Mesenchymal stem cell (in vitro differentiated cells and primary cell): ENCODE data around the gene RALY.
A peak's percentile ranks its signal among the peaks of the same experiment; 100 is the strongest.

Experiments
- DNase-seq: peaks from one replicate; pipeline ENCODE4 v3.0.0-alpha.2; 2013
- H2AFZ ChIP-seq: one replicate; pipeline ENCODE4 v1.6.1; 2013; ENCODE audit warnings: low read depth, mild to moderate bottlenecking, control low read depth, inconsistent platforms, low read length, moderate library complexity
- H2AK5ac ChIP-seq: 2 replicates; pipeline ENCODE4 v1.6.1; 2013; ENCODE audit warnings: low read length, moderate library complexity, mild to moderate bottlenecking, inconsistent platforms; ENCODE audit not compliant: severe bottlenecking
- H2BK120ac ChIP-seq: one replicate; pipeline ENCODE4 v1.6.1; 2013; ENCODE audit warnings: low read depth, mild to moderate bottlenecking, inconsistent platforms, low read length, moderate library complexity
- H2BK12ac ChIP-seq, 2 experiments: one replicate each; pipeline ENCODE4 v1.6.1; 2013; ENCODE audit warnings: inconsistent platforms in 2 of 2, low read length in 2 of 2, mild to moderate bottlenecking in 2 of 2, moderate library complexity in 2 of 2, control low read depth in 1 of 2
- H2BK15ac ChIP-seq: one replicate; pipeline ENCODE4 v1.6.1; 2013; ENCODE audit warnings: mild to moderate bottlenecking, low read depth, inconsistent platforms; ENCODE audit not compliant: poor library complexity, severe bottlenecking
- H2BK5ac ChIP-seq: 2 replicates; pipeline ENCODE4 v1.6.1; 2013; ENCODE audit warnings: low read depth, mild to moderate bottlenecking, low read length, control low read depth, inconsistent platforms; ENCODE audit not compliant: poor library complexity, severe bottlenecking
- H3K14ac ChIP-seq, 2 experiments: one replicate each; pipeline ENCODE4 v1.6.1; 2013; ENCODE audit warnings: inconsistent platforms in 2 of 2, low read length in 2 of 2, control low read depth in 1 of 2, mild to moderate bottlenecking in 1 of 2, moderate library complexity in 1 of 2
- H3K18ac ChIP-seq, 2 experiments: one replicate each; pipeline ENCODE4 v1.6.1; 2013; ENCODE audit warnings: inconsistent platforms in 2 of 2, low read length in 2 of 2, control low read depth in 1 of 2, low read depth in 1 of 2, mild to moderate bottlenecking in 1 of 2
- H3K23ac ChIP-seq, 2 experiments: one replicate each; pipeline ENCODE4 v1.6.1; 2013; ENCODE audit warnings: inconsistent platforms in 2 of 2, low read length in 2 of 2, mild to moderate bottlenecking in 2 of 2, moderate library complexity in 2 of 2, control low read depth in 1 of 2
- H3K27ac ChIP-seq: 2 replicates; pipeline ENCODE4 v1.5.1; 2013; ENCODE audit warnings: mild to moderate bottlenecking, moderate library complexity, low read length, control low read depth, inconsistent platforms; ENCODE audit not compliant: poor library complexity, severe bottlenecking
- H3K27me3 ChIP-seq, 2 experiments: 2 replicates each; pipeline versions ENCODE4 v1.6.1 to v1.7.0; 2013; ENCODE audit warnings: low read length in 2 of 2, mild to moderate bottlenecking in 2 of 2, moderate library complexity in 2 of 2, control low read depth in 1 of 2, inconsistent platforms in 1 of 2; ENCODE audit not compliant: control insufficient read depth in 1 of 2, insufficient read depth in 1 of 2
- H3K36me3 ChIP-seq, 2 experiments: 2 replicates each; pipeline versions ENCODE4 v1.6.1 to v1.7.0; 2013; ENCODE audit warnings: low read length in 2 of 2, control low read depth in 1 of 2, inconsistent platforms in 1 of 2, low read depth in 1 of 2, mild to moderate bottlenecking in 1 of 2; ENCODE audit not compliant: insufficient read depth in 2 of 2, control insufficient read depth in 1 of 2
- H3K4ac ChIP-seq, 2 experiments: one replicate each; pipeline ENCODE4 v1.6.1; 2013; ENCODE audit warnings: inconsistent platforms in 2 of 2, low read length in 2 of 2, mild to moderate bottlenecking in 2 of 2, moderate library complexity in 2 of 2, control low read depth in 1 of 2, low read depth in 1 of 2
- H3K4me1 ChIP-seq: 2 replicates; pipeline ENCODE4 v1.6.1; 2013; ENCODE audit warnings: low read depth, low read length, control low read depth; ENCODE audit not compliant: control insufficient read depth, insufficient read depth
- H3K4me2 ChIP-seq: 2 replicates; pipeline ENCODE4 v1.6.1; 2013; ENCODE audit warnings: low read length, mild to moderate bottlenecking, inconsistent platforms; ENCODE audit not compliant: poor library complexity, severe bottlenecking
- H3K4me3 ChIP-seq, 2 experiments: 2 replicates each; pipeline versions ENCODE4 v1.5.1 to v1.7.0; 2013; ENCODE audit warnings: low read length in 2 of 2, mild to moderate bottlenecking in 2 of 2, control low read depth in 1 of 2, low read depth in 1 of 2; ENCODE audit not compliant: insufficient read depth in 1 of 2
- H3K79me1 ChIP-seq: replicated peaks from 2 replicates; pipeline ENCODE4 v1.6.1; 2013; ENCODE audit warnings: mild to moderate bottlenecking, control low read depth, low read length, inconsistent platforms; ENCODE audit not compliant: poor library complexity, severe bottlenecking
- H3K9ac ChIP-seq: 2 replicates; pipeline ENCODE4 v1.7.0; 2013; ENCODE audit warnings: mild to moderate bottlenecking, low read length, moderate library complexity
- H3K9me3 ChIP-seq: 2 replicates; pipeline ENCODE4 v1.7.0; 2013; ENCODE audit warnings: mild to moderate bottlenecking, low read length; ENCODE audit not compliant: control insufficient read depth
- H4K8ac ChIP-seq: one replicate; pipeline ENCODE4 v1.6.1; 2013; ENCODE audit warnings: inconsistent platforms, mild to moderate bottlenecking, low read length, moderate library complexity
- H4K91ac ChIP-seq: one replicate; pipeline ENCODE4 v1.6.1; 2013; ENCODE audit warnings: mild to moderate bottlenecking, low read length, inconsistent platforms
- WGBS: methylation state at CpG from one replicate; pipeline ENCODE4 v1.1.7; 2013; ENCODE audit warnings: mixed read lengths; 5-methylcytosine and 5-hydroxymethylcytosine counted together

RALY gene

DNA sequence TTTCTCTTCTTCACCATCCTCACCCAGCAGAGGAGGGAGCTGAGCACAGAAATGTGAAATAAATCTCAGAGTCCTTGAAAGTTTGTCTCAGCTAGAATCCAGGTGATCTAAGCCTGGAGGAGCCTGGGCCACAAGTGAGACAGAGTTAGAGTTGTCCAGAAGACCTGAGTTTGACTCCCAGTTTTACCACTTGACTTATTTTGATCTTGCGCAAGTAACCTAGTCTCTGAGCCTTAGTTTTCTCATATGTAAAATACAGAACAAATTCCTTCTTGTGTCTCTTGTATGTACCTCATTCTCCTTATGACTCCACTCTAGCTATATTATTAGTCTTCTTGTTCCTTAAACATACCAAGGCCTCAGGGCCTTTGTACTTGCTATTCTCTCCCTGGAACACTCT, 36.7 kb downstream of the RALY start:
- no peak overlapping the region for H3K9ac ChIP-seq
- no peak overlapping the region for H2AK5ac ChIP-seq
- H4K91ac ChIP-seq: no peak overlapping the region
- peaks cover 17 to 31% of the 10 kb centered on the region in 2 experiments for H3K36me3 ChIP-seq
- H3K27me3 ChIP-seq: no peaks in the 10 kb centered on the region
- H2BK12ac ChIP-seq: no peak overlapping the region
- no peak for DNase-seq
- H3K4me1 ChIP-seq: peaks cover 4% of the 10 kb centered on the region
- 100% methylated on average over 1 of the region's 1 CpG for WGBS
- H3K4ac ChIP-seq: no peak overlapping the region
- no peak overlapping the region for H2BK120ac ChIP-seq
- H2BK15ac ChIP-seq: no peak overlapping the region
- H4K8ac ChIP-seq: no peak overlapping the region
- no peak overlapping the region for H3K14ac ChIP-seq
- H3K4me2 ChIP-seq: no peak overlapping the region
- peaks cover 48% of the 10 kb centered on the region for H3K79me1 ChIP-seq
- no peaks in the 10 kb centered on the region for H3K9me3 ChIP-seq
- H3K27ac ChIP-seq: no peak overlapping the region
- no peak overlapping the region for H2BK5ac ChIP-seq
- H3K18ac ChIP-seq: no peak overlapping the region
- no peak overlapping the region for H3K4me3 ChIP-seq
- no peak overlapping the region for H2AFZ ChIP-seq
- no peak overlapping the region for H3K23ac ChIP-seq

DNA sequence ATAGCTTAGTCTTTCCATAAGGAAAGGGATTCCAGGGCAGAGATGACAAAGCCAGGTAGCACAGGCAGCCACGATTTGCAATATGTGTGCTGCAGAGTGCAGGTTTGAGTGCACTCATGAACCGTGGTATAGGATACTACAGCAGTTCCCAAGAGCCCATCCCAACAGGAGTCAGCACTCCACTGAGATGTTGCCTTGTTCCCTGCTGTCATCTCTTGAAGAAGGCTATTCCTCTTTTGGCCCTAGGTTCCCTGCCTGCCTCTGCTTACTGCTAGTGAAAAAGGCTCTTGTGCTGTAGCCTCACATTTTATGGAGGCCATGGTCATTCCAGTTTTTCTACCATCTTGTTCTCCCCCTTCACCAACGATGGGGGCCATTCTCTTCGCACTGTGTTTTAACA, 40.2 kb downstream of the RALY start:
- no peaks in the 10 kb centered on the region for H3K9me3 ChIP-seq
- no peak overlapping the region for H3K4me2 ChIP-seq
- H3K14ac ChIP-seq: no peak overlapping the region
- no peaks in the 10 kb centered on the region for H3K27me3 ChIP-seq
- H3K23ac ChIP-seq: no peak overlapping the region
- DNase-seq: no peak
- H4K91ac ChIP-seq: no peak overlapping the region
- peaks cover 17 to 31% of the 10 kb centered on the region in 2 experiments for H3K36me3 ChIP-seq
- H3K9ac ChIP-seq: no peak overlapping the region
- no peak overlapping the region for H2AK5ac ChIP-seq
- H2BK12ac ChIP-seq: no peak overlapping the region
- 96% methylated on average over 4 of the region's 4 CpGs for WGBS
- H3K27ac ChIP-seq: no peak overlapping the region
- H3K18ac ChIP-seq: no peak overlapping the region
- H2AFZ ChIP-seq: no peak overlapping the region
- H3K4me1 ChIP-seq: peaks cover 7% of the 10 kb centered on the region
- H3K4ac ChIP-seq: no peak overlapping the region
- no peak overlapping the region for H3K4me3 ChIP-seq
- no peak overlapping the region for H4K8ac ChIP-seq
- H3K79me1 ChIP-seq: peaks cover 46% of the 10 kb centered on the region
- H2BK5ac ChIP-seq: no peak overlapping the region
- no peak overlapping the region for H2BK120ac ChIP-seq
- no peak overlapping the region for H2BK15ac ChIP-seq

GRCh38 chr20:34037121-34037520, 43.4 kb downstream of the RALY start:
- WGBS: 87% methylated on average over 4 of the region's 4 CpGs
- Histone ChIP-seq H3K4me1 (peaks cover 3% of the 10 kb centered on the region), H4K8ac (no peak overlapping the region), H3K23ac (no peak overlapping the region), H2AFZ (no peak overlapping the region), H2BK120ac (no peak overlapping the region), H4K91ac (no peak overlapping the region), H2BK5ac (no peak overlapping the region), H3K79me1 (peaks cover 48% of the 10 kb centered on the region), H3K27me3 (no peaks in the 10 kb centered on the region), H3K14ac (no peak overlapping the region), H3K4ac (no peak overlapping the region), H3K27ac (no peak overlapping the region), H3K9me3 (no peaks in the 10 kb centered on the region), H3K4me2 (no peak overlapping the region), H3K36me3 (peaks cover 9 to 25% of the 10 kb centered on the region in 2 experiments), H2BK12ac (no peak overlapping the region), H2AK5ac (no peak overlapping the region), H3K18ac (peak overlapping the region in 1 of 2 experiments; percentile 31), H3K9ac (no peak overlapping the region), H2BK15ac (no peak overlapping the region), H3K4me3 (no peak overlapping the region)
- DNase-seq: no peak

- no peak overlapping the region for H2BK12ac ChIP-seq
- H3K27ac ChIP-seq: no peak overlapping the region
- no peak overlapping the region for H2AFZ ChIP-seq
- H3K36me3 ChIP-seq: peaks cover 8 to 19% of the 10 kb centered on the region in 2 experiments
- peak; percentile 13 for DNase-seq
- no peak overlapping the region for H3K9ac ChIP-seq
- no peak overlapping the region for H2BK15ac ChIP-seq
- H3K4me2 ChIP-seq: no peak overlapping the region
- H3K27me3 ChIP-seq: no peaks in the 10 kb centered on the region
- no peak overlapping the region for H4K91ac ChIP-seq
- no peak overlapping the region for H3K23ac ChIP-seq
- H3K18ac ChIP-seq: no peak overlapping the region
- H2BK5ac ChIP-seq: no peak overlapping the region
- WGBS: 82% methylated on average over 1 of the region's 2 CpGs
- H2AK5ac ChIP-seq: no peak overlapping the region
- no peaks in the 10 kb centered on the region for H3K9me3 ChIP-seq
- peaks cover 44% of the 10 kb centered on the region for H3K79me1 ChIP-seq
- H4K8ac ChIP-seq: no peak overlapping the region
- no peak overlapping the region for H2BK120ac ChIP-seq
- H3K4me1 ChIP-seq: peaks cover 3% of the 10 kb centered on the region
- no peak overlapping the region for H3K4ac ChIP-seq
- no peak overlapping the region for H3K4me3 ChIP-seq
- H3K14ac ChIP-seq: no peak overlapping the region
Observed at GRCh38 chr20:34037767-34038166, 44.1 kb downstream of the RALY start.
